PFSK-1 (cell line): ENCODE measurements around the gene IGSF9B.

Source experiments
- POLR2AphosphoS5 ChIP-seq: IDR thresholded peaks from 2 replicates; pipeline ENCODE4 v1.6.1; 2012; ENCODE audit warnings: low read depth, mild to moderate bottlenecking, control low read depth, low read length, moderate library complexity
- REST ChIP-seq, 2 experiments: IDR thresholded peaks; 2 replicates each; pipeline versions ENCODE4 v1.6.1 to v1.8.0; 2011 to 2012; ENCODE audit warnings: low read depth in 2 of 2, low read length in 2 of 2, control low read depth in 1 of 2, inconsistent platforms in 1 of 2, mild to moderate bottlenecking in 1 of 2, moderate library complexity in 1 of 2; ENCODE audit not compliant: insufficient read depth in 1 of 2
- SIN3A ChIP-seq: IDR thresholded peaks from 2 replicates; pipeline ENCODE4 v1.6.1; 2012; ENCODE audit warnings: mild to moderate bottlenecking, low read length, moderate library complexity, borderline replicate concordance; ENCODE audit not compliant: insufficient read depth

GRCh38 chr11:133983660-133984316 lies 27.0 kb upstream of the IGSF9B start:
- TF ChIP-seq SIN3A (no peak), REST (IDR thresholded peaks at IDR 0.05; ENCODE audit: insufficient read depth in 1 of 2, low read depth in 2 of 2, low read length in 2 of 2) (no peak), POLR2AphosphoS5 (no peak)
